ENCODE measurements around the gene DIAPH2.

DNA sequence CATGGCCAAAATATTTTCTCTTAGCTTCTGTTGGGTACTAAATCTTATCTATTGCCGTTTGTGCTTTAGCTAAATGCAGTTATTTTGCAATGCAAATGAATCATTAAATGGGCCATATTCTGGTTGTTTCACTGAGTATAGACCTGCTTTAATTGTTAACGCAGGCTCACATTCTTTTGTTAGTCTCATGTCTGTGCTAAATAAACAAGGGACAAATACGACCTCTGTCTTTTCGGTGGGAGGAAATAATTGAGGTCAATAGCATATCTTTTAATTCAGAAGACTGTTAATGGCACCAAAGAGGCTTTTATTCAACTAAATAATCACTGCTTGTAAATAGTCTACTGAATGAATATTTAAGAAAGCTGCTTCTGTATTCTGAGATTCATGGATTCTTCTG is 76.9 kb downstream of the DIAPH2 start:
- TF ChIP-seq, protein P1, sequence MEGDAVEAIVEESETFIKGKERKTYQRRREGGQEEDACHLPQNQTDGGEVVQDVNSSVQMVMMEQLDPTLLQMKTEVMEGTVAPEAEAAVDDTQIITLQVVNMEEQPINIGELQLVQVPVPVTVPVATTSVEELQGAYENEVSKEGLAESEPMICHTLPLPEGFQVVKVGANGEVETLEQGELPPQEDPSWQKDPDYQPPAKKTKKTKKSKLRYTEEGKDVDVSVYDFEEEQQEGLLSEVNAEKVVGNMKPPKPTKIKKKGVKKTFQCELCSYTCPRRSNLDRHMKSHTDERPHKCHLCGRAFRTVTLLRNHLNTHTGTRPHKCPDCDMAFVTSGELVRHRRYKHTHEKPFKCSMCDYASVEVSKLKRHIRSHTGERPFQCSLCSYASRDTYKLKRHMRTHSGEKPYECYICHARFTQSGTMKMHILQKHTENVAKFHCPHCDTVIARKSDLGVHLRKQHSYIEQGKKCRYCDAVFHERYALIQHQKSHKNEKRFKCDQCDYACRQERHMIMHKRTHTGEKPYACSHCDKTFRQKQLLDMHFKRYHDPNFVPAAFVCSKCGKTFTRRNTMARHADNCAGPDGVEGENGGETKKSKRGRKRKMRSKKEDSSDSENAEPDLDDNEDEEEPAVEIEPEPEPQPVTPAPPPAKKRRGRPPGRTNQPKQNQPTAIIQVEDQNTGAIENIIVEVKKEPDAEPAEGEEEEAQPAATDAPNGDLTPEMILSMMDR (IDR thresholded peaks at IDR 0.05), result no peak
- no peak for TF ChIP-seq POLR2A (IDR thresholded peaks at IDR 0.05)
